H1 (cell line): ENCODE data around the gene CSNK1G2. TPM values are rescaled to one million over a fixed set of nuclear protein-coding genes. Genes with fewer than 3 reads are reported as not detected.

Experiments used
- CTCF ChIA-PET: fragments of 300-600 bp; sonication (Branson Sonifier 250); formaldehyde crosslinking; loops from one replicate; lab custom pipeline; 2021; ENCODE audit not compliant: partially characterized antibody; lab: Charles Lee
- POLR2A ChIA-PET: fragments of 300-600 bp; sonication (Branson Sonifier 250); formaldehyde crosslinking; loops from one replicate; lab custom pipeline; 2021; ENCODE audit warnings: inconsistent platforms; ENCODE audit not compliant: partially characterized antibody; lab: Charles Lee
- DNase-seq, 2 experiments: peaks; one replicate each; pipeline versions ENCODE4 v3.0.0 to v3.0.0-alpha.2; 2010 to 2022; ENCODE audit warnings: low spot score in 2 of 2, low read depth in 1 of 2, mixed read lengths in 1 of 2
- FAIRE-seq: peaks from 2 replicates; lab custom pipeline; 2011; peaks lifted over from hg19 to GRCh38; lab: Jason Lieb, UNC
- H2AFZ ChIP-seq: 2 replicates; pipeline ENCODE4 v1.8.1; 2012; ENCODE audit warnings: low read length, inconsistent platforms
- H2AK5ac ChIP-seq: 2 replicates; pipeline ENCODE4 v1.6.1; 2013; ENCODE audit warnings: low read depth, low read length
- H2BK120ac ChIP-seq: replicated peaks from 2 replicates; pipeline ENCODE3; 2013; ENCODE audit warnings: low read depth, low read length, inconsistent platforms
- H2BK12ac ChIP-seq: 2 replicates; pipeline ENCODE4 v1.6.1; 2013; ENCODE audit warnings: low read depth, low read length
- H2BK15ac ChIP-seq: 2 replicates; pipeline ENCODE4 v1.6.1; 2013; ENCODE audit warnings: low read length
- H2BK20ac ChIP-seq: 2 replicates; pipeline ENCODE4 v1.6.1; 2013; ENCODE audit warnings: low read length
- H2BK5ac ChIP-seq: 2 replicates; pipeline ENCODE4 v1.6.1; 2013; ENCODE audit warnings: low read depth, low read length
- H3K14ac ChIP-seq: 2 replicates; pipeline ENCODE4 v1.6.1; 2013; ENCODE audit warnings: inconsistent platforms; ENCODE audit not compliant: insufficient read length
- H3K18ac ChIP-seq: 2 replicates; pipeline ENCODE4 v1.6.1; 2013; ENCODE audit warnings: low read length; ENCODE audit errors: extremely low read depth
- H3K23ac ChIP-seq: 2 replicates; pipeline ENCODE4 v1.6.1; 2013; ENCODE audit warnings: inconsistent platforms; ENCODE audit not compliant: insufficient read length
- H3K23me2 ChIP-seq: 2 replicates; pipeline ENCODE4 v1.6.1; 2013; ENCODE audit warnings: low read depth, low read length
- H3K27ac ChIP-seq: 2 replicates; pipeline ENCODE4 v1.6.1; 2011; ENCODE audit warnings: low read depth, low read length, inconsistent platforms
- H3K27me3 ChIP-seq, 4 experiments: replicated peaks in 1 of 4; 1 replicate in 1 of 4; 2 replicates in 3 of 4; pipeline versions ENCODE4 v1.6.1 to v1.8.1; 2011 to 2013; ENCODE audit warnings: low read length in 3 of 4, mild to moderate bottlenecking in 3 of 4, inconsistent platforms in 2 of 4, mixed read lengths in 2 of 4, moderate library complexity in 1 of 4; ENCODE audit not compliant: control insufficient read depth in 3 of 4, insufficient read depth in 3 of 4; ENCODE audit errors: extremely low read depth in 1 of 4
- H3K36me3 ChIP-seq, 4 experiments: 2 replicates each; pipeline versions ENCODE4 v1.6.1 to v1.8.1; 2011 to 2013; ENCODE audit warnings: mild to moderate bottlenecking in 4 of 4, low read length in 3 of 4, moderate library complexity in 2 of 4, control low read depth in 1 of 4, inconsistent platforms in 1 of 4; ENCODE audit not compliant: insufficient read depth in 4 of 4, control insufficient read depth in 2 of 4
- H3K4ac ChIP-seq: replicated peaks from 2 replicates; pipeline ENCODE3; 2013; ENCODE audit warnings: low read length, low read depth, mixed read lengths, inconsistent platforms; ENCODE audit not compliant: insufficient read length
- H3K4me1 ChIP-seq, 4 experiments: replicated peaks in 1 of 4; 1 replicate in 1 of 4; 2 replicates in 3 of 4; pipeline versions ENCODE4 v1.6.1 to v1.8.1; 2011 to 2013; ENCODE audit warnings: low read length in 3 of 4, inconsistent platforms in 2 of 4, mixed read lengths in 1 of 4; ENCODE audit not compliant: insufficient read depth in 4 of 4, control insufficient read depth in 3 of 4
- H3K4me2 ChIP-seq, 2 experiments: 2 replicates each; pipeline versions ENCODE4 v1.6.1 to v1.8.1; 2011 to 2013; ENCODE audit warnings: low read depth in 2 of 2, low read length in 2 of 2, control low read depth in 1 of 2, inconsistent platforms in 1 of 2, mild to moderate bottlenecking in 1 of 2; ENCODE audit not compliant: insufficient read depth in 1 of 2
- H3K4me3 ChIP-seq, 4 experiments: fragments of 200-600, 300-600 bp in 1 of 4; sonication (generic), shearing (Covaris generic), sonication (Bioruptor Twin) in 1 of 4; 2 replicates each; pipeline versions ENCODE4 v1.5.1 to v1.8.1; 2011 to 2016; ENCODE audit warnings: low read length in 4 of 4, low read depth in 3 of 4, control low read depth in 2 of 4, inconsistent platforms in 2 of 4, mild to moderate bottlenecking in 2 of 4, mixed read lengths in 1 of 4, moderate library complexity in 1 of 4; ENCODE audit not compliant: insufficient read depth in 2 of 4; ENCODE audit errors: extremely low read depth in 1 of 4
- H3K56ac ChIP-seq: replicated peaks from 2 replicates; pipeline ENCODE3; 2013; ENCODE audit warnings: low read depth, mild to moderate bottlenecking, mixed read lengths, low read length, inconsistent platforms; ENCODE audit not compliant: insufficient read length
- H3K79me1 ChIP-seq: 2 replicates; pipeline ENCODE4 v1.6.1; 2013; ENCODE audit warnings: low read depth, low read length, control low read depth
- H3K79me2 ChIP-seq, 2 experiments: 2 replicates each; pipeline versions ENCODE4 v1.6.1 to v1.8.1; 2012 to 2013; ENCODE audit warnings: low read length in 2 of 2, mild to moderate bottlenecking in 2 of 2, inconsistent platforms in 1 of 2; ENCODE audit not compliant: insufficient read depth in 2 of 2, control insufficient read depth in 1 of 2
- H3K9ac ChIP-seq, 4 experiments: replicated peaks in 1 of 4; 1 replicate in 1 of 4; 2 replicates in 3 of 4; pipeline versions ENCODE4 v1.6.1 to v1.8.1; 2011 to 2013; ENCODE audit warnings: low read depth in 3 of 4, low read length in 3 of 4, control low read depth in 2 of 4, mild to moderate bottlenecking in 2 of 4, moderate library complexity in 2 of 4, inconsistent platforms in 1 of 4; ENCODE audit errors: extremely low read depth in 1 of 4
- H3K9me3 ChIP-seq, 2 experiments: 2 replicates each; pipeline versions ENCODE4 v1.6.1 to v1.8.1; 2012 to 2013; ENCODE audit warnings: mild to moderate bottlenecking in 2 of 2, moderate library complexity in 2 of 2, control low read depth in 1 of 2, inconsistent platforms in 1 of 2, low read depth in 1 of 2, low read length in 1 of 2, mixed read lengths in 1 of 2; ENCODE audit not compliant: insufficient read depth in 2 of 2
- H4K20me1 ChIP-seq, 2 experiments: replicated peaks in 1 of 2; 2 replicates each; pipeline versions ENCODE3 to v1.8.1; 2011 to 2013; ENCODE audit warnings: inconsistent platforms in 2 of 2, low read length in 2 of 2, mild to moderate bottlenecking in 1 of 2; ENCODE audit not compliant: insufficient read depth in 2 of 2, control insufficient read depth in 1 of 2
- H4K5ac ChIP-seq: 2 replicates; pipeline ENCODE4 v1.6.1; 2013; ENCODE audit warnings: low read length, low read depth, mixed read lengths, inconsistent platforms; ENCODE audit not compliant: insufficient read length
- H4K8ac ChIP-seq: 2 replicates; pipeline ENCODE4 v1.8.0; 2013; ENCODE audit warnings: mild to moderate bottlenecking, moderate library complexity, low read length, inconsistent platforms; ENCODE audit not compliant: insufficient read depth; ENCODE audit errors: extremely low read depth
- H4K91ac ChIP-seq: replicated peaks from 2 replicates; pipeline ENCODE3; 2013; ENCODE audit warnings: low read length, mixed read lengths, inconsistent platforms; ENCODE audit not compliant: insufficient read length
- ATF2 ChIP-seq: IDR thresholded peaks from 2 replicates; pipeline ENCODE4 v1.6.1; 2012; ENCODE audit warnings: low read length, inconsistent platforms
- CBX5 ChIP-seq: fragments of 300-800, 300-1000 bp; sonication (generic); IDR thresholded peaks from 2 replicates; pipeline ENCODE4 v1.7.1; 2016; ENCODE audit warnings: antibody characterized with exemption, low read length, low read depth
- EZH2 ChIP-seq: fragments of 200-600 bp; sonication (generic); IDR thresholded peaks from 2 replicates; pipeline ENCODE4 v1.7.1; 2012; ENCODE audit warnings: low read depth, mild to moderate bottlenecking, moderate library complexity, low read length, inconsistent platforms; ENCODE audit not compliant: severe bottlenecking
- GTF2F1 ChIP-seq: IDR thresholded peaks from 2 replicates; pipeline ENCODE4 v1.6.1; 2012; ENCODE audit warnings: low read depth, low read length, improper control_type of control experiment, borderline replicate concordance
- HDAC6 ChIP-seq: IDR thresholded peaks from one replicate; pipeline ENCODE4 v1.7.1; 2012; ENCODE audit warnings: low read depth, mild to moderate bottlenecking, inconsistent platforms, low read length, moderate library complexity
- JUND ChIP-seq: IDR thresholded peaks from 2 replicates; pipeline ENCODE4 v1.6.1; 2011; ENCODE audit warnings: mild to moderate bottlenecking, improper control_type of control experiment, low read length
- KDM5A ChIP-seq: fragments of 200-600 bp; IDR thresholded peaks from 2 replicates; pipeline ENCODE4 v1.7.1; 2012; ENCODE audit warnings: mild to moderate bottlenecking, low read length, inconsistent platforms, mixed read lengths
- MAX ChIP-seq: IDR thresholded peaks from 2 replicates; pipeline ENCODE4 v1.6.1; 2012; ENCODE audit warnings: inconsistent platforms
- TCF12 ChIP-seq: IDR thresholded peaks from 2 replicates; pipeline ENCODE4 v1.6.1; 2011; ENCODE audit warnings: low read depth, mild to moderate bottlenecking, low read length
- WGBS, 2 experiments: shearing (Covaris generic) in 1 of 2; methylation state at CpG; one replicate each; pipeline versions ENCODE4 v1.1.6 to v1.1.7; 2013 to 2015; ENCODE audit warnings: low lambda C conversion rate in 2 of 2, mixed read lengths in 2 of 2, inconsistent platforms in 1 of 2, low coverage in 1 of 2, missing lambda C conversion rate in 1 of 2; ENCODE audit not compliant: insufficient replicate concordance in 2 of 2, insufficient coverage in 1 of 2, insufficient read length in 1 of 2; ENCODE audit errors: extremely low coverage in 1 of 2, missing lambda C conversion rate in 1 of 2; 5-methylcytosine and 5-hydroxymethylcytosine counted together
- polyA plus RNA-seq, 7 experiments: library from polyadenylated mRNA; depleted of rRNA in 3 of 7; stranded (reverse) in 5 of 7; unstranded in 2 of 7; fragments of >200 nt in 5 of 7; fragments of 200-250 nt in 2 of 7; gene quantifications; 1 replicate in 5 of 7; 2 replicates in 1 of 7; 4 replicates in 1 of 7; pipeline versions ENCODE4 v1.2.1 to v1.2.3, GENCODE V29; 2011 to 2013; ENCODE audit warnings: missing spikeins in 2 of 7, mixed read lengths in 2 of 7
- total RNA-seq: library from RNA; stranded (reverse); fragmentation: NEBNext Ultra II Directional; extraction: Animal tissue kit (Norgen Biotek cat#: 25700); gene quantifications from 2 replicates; pipeline ENCODE4 v1.2.1, GENCODE V29; 2021

The CSNK1G2 gene
- total and polyA plus RNA-seq, 2 of the 8 experiments (the other 6 are each of a cell fraction or from before 2014, with no cell fraction given) = 99.5 to 130 TPM

DNA sequence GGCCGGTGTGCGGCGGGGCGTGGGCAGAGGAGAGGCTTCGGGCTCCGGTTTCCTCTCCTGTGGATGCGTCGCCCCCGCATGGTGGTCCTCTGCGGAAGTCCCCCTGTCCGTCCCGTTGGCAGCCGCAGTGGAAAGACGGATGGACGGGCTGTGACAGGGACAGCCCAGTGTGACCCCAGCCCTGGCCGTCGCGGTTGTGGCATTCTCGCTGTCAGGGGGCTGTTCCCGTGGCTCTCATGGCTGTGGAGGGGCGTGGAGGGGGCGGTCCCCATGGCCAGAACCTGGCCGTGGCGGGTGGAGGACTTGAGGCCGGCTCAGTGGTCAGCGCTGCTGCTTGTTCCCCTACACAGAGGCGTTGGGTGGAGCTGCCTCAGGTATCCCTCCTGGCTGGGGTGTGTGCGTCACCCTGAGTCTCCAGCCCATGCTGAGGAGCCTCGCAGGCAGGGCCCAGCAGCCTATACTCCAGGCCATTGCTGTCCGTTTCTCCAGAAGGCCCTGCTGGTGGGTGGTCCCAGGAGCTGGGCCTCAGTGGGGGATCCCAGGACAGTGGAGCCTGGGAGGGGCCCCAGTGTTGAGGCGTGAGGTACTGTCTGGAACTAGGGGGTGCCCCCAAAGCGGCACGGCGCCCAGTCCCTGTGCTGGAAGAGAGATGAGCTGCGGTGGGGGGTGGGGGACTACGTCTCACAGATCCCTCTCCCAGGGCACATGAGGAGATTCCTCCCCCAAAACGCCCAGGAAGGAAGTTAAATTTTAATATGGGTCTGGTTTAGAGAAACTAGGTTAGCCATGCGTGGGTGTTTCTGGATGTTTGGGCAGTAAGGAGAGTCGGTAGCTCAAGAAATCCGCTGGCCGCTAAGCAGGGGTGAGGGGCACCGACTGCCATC, 20.3 kb downstream of the CSNK1G2 start:
- peaks cover 10 to 62% of the 10 kb centered on the region in 2 experiments; a peak in 3 of 4 replicates for H3K79me2 ChIP-seq
- H3K4me3 ChIP-seq = no peak overlapping the region
- POLR2A ChIA-PET = interaction anchor here (0.7 to 1.4 kb wide), 4 partner anchors 9 to 56 kb away, joined by 3 read pairs; partner anchors contain the start of genes ADAT3 and SCAMP4

More for the DNA sequence above, 20.3 kb downstream of the CSNK1G2 start:
- Histone ChIP-seq H3K79me1 (peaks cover 19% of the 10 kb centered on the region), H3K14ac (no peak overlapping the region), H2BK20ac (no peak overlapping the region), H2AK5ac (no peak overlapping the region), H2BK15ac (no peak overlapping the region), H3K9me3 (no peaks in the 10 kb centered on the region), H2AFZ (no peak overlapping the region), H3K27me3 (no peaks in the 10 kb centered on the region), H2BK5ac (no peak overlapping the region), H2BK120ac (no peak overlapping the region), H3K23ac (no peak overlapping the region), H3K23me2 (no peaks in the 10 kb centered on the region), H4K8ac (no peak overlapping the region; the same call in 1 of the 2 replicates), H3K9ac (no peak overlapping the region), H4K91ac (no peak overlapping the region), H3K4ac (no peak overlapping the region), H3K27ac (no peak overlapping the region), H3K4me1 (peaks cover 0 to 10% (median 6%) of the 10 kb centered on the region in 4 experiments; a peak in 5 of 7 replicates), H3K36me3 (peaks cover 0 to 4% (median 2%) of the 10 kb centered on the region in 4 experiments; a peak in 3 of 8 replicates), H4K5ac (no peak overlapping the region), H4K20me1 (peaks cover 27 to 42% of the 10 kb centered on the region in 2 experiments), H3K4me2 (no peak overlapping the region), H2BK12ac (no peak overlapping the region), H3K18ac (no peak overlapping the region), H3K56ac (no peak overlapping the region)
- no peak for TF ChIP-seq ATF2
- TF ChIP-seq GTF2F1 = no peak
- TF ChIP-seq CBX5 = no peak
- no peak for TF ChIP-seq JUND
- no peak for TF ChIP-seq MAX
- TF ChIP-seq HDAC6 = no peak
- TF ChIP-seq EZH2 = no peak
- TF ChIP-seq TCF12 = no peak
- no peak for TF ChIP-seq KDM5A
- DNase-seq (no peak), FAIRE-seq (no peak)
- WGBS, 2 experiments = 96% methylated on average over 37 of the region's 42 CpGs; no CpG with 5 or more reads in 1 of the 2 experiments
- CTCF ChIA-PET = interaction anchor here (0.7 to 2.1 kb wide), 5 partner anchors 15 to 197 kb away, joined by 3 to 7 read pairs (median 3); no protein-coding TSS in a partner anchor
